Epithelial cell of prostate (primary cell): ENCODE results near the gene TMEM121B.

Experiments used
- DNase-seq: peaks from one replicate; pipeline ENCODE4 v3.0.0-alpha.2; 2011; ENCODE audit warnings: low read depth, low spot score
- H3K27ac ChIP-seq: fragments of 450-650 bp; 2 replicates; pipeline ENCODE4 v1.5.1; 2017; ENCODE audit warnings: mild to moderate bottlenecking

The TMEM121B gene

GRCh38 chr22:17140022-17140421 is 18.9 kb upstream of the TMEM121B start:
- no peak overlapping the region for H3K27ac ChIP-seq
- no peak for DNase-seq

GRCh38 chr22:17138513-17138912 is 17.4 kb upstream of the TMEM121B start:
- no peak for DNase-seq
- no peak overlapping the region for H3K27ac ChIP-seq

GRCh38 chr22:17137861-17138425 is 16.8 kb upstream of the TMEM121B start:
- no peak for DNase-seq
- no peak overlapping the region for H3K27ac ChIP-seq

- DNase-seq: no peak
- H3K27ac ChIP-seq: no peak overlapping the region
These were observed 16.0 kb upstream of the TMEM121B start for GRCh38 chr22:17137170-17137569.

- DNase-seq: no peak
- H3K27ac ChIP-seq: no peak overlapping the region
These were observed 14.1 kb upstream of the TMEM121B start for GRCh38 chr22:17135153-17135760.

- no peak for DNase-seq
- no peak overlapping the region for H3K27ac ChIP-seq
These were observed 12.0 kb upstream of the TMEM121B start for GRCh38 chr22:17133137-17133536.

GRCh38 chr22:17132112-17132511 is 11.0 kb upstream of the TMEM121B start:
- DNase-seq: no peak
- H3K27ac ChIP-seq: no peak overlapping the region

- H3K27ac ChIP-seq: no peak overlapping the region
- DNase-seq: no peak
These were observed 10.5 kb upstream of the TMEM121B start for GRCh38 chr22:17131686-17132085.

- no peak for DNase-seq
- no peak overlapping the region for H3K27ac ChIP-seq
These were observed 9.0 kb upstream of the TMEM121B start for GRCh38 chr22:17130199-17130598.

GRCh38 chr22:17120711-17121232 is 388 bp downstream of the TMEM121B start:
- DNase-seq: no peak
- H3K27ac ChIP-seq: no peak overlapping the region

GRCh38 chr22:17120281-17120680 is 879 bp downstream of the TMEM121B start:
- no peak for DNase-seq
- H3K27ac ChIP-seq: no peak overlapping the region

- no peak for DNase-seq
- H3K27ac ChIP-seq: no peak overlapping the region
These were observed 1.5 kb downstream of the TMEM121B start for GRCh38 chr22:17119481-17120202.

GRCh38 chr22:17118342-17118741 is 2.8 kb downstream of the TMEM121B start:
- DNase-seq: no peak
- H3K27ac ChIP-seq: no peak overlapping the region

GRCh38 chr22:17117890-17118289 is 3.3 kb downstream of the TMEM121B start:
- no peak overlapping the region for H3K27ac ChIP-seq
- no peak for DNase-seq

GRCh38 chr22:17117400-17117799 is 3.8 kb downstream of the TMEM121B start:
- no peak overlapping the region for H3K27ac ChIP-seq
- no peak for DNase-seq

- H3K27ac ChIP-seq: no peak overlapping the region
These were observed 4.4 kb downstream of the TMEM121B start for GRCh38 chr22:17116572-17117330.

GRCh38 chr22:17115945-17116565 is 5.1 kb downstream of the TMEM121B start:
- no peak overlapping the region for H3K27ac ChIP-seq
- no peak for DNase-seq

More at GRCh38 chr22:17116572-17117330, 4.4 kb downstream of the TMEM121B start:
- DNase-seq: no peak

- DNase-seq: no peak
- no peak overlapping the region for H3K27ac ChIP-seq
These were observed 5.9 kb downstream of the TMEM121B start for GRCh38 chr22:17115236-17115635.

- no peak for DNase-seq
- H3K27ac ChIP-seq: no peak overlapping the region
These were observed 6.3 kb downstream of the TMEM121B start for GRCh38 chr22:17114898-17115235.

GRCh38 chr22:17114173-17114897 is 6.8 kb downstream of the TMEM121B start:
- H3K27ac ChIP-seq: no peak overlapping the region
- no peak for DNase-seq
